HepG2 (cell line): ENCODE results near the gene CDK13.
"Not testable (repeated sequence)": the region's sequence is repeated elsewhere in the genome, so short reads cannot be mapped to it uniquely, and the experiment has no call there.

Source experiments
- RORA ChIP-seq: sonication (generic); formaldehyde crosslinking; IDR thresholded peaks from 2 replicates; pipeline ENCODE4 v1.5.0; 2020; ENCODE audit warnings: mild to moderate bottlenecking, missing genetic modification reagents, moderate library complexity
- SMARCC2 ChIP-seq: fragments of 450-650 bp; IDR thresholded peaks from 2 replicates; pipeline ENCODE4 v1.6.1; 2017; ENCODE audit warnings: antibody characterized with exemption, mild to moderate bottlenecking
- TAF1 ChIP-seq: sonication (generic); formaldehyde crosslinking; IDR thresholded peaks from 2 replicates; pipeline ENCODE4 v1.4.0; 2020; ENCODE audit warnings: missing genetic modification reagents
- ZKSCAN5 ChIP-seq: sonication (generic); formaldehyde crosslinking; IDR thresholded peaks from 2 replicates; pipeline ENCODE4 v1.5.1; 2020; ENCODE audit warnings: mild to moderate bottlenecking, missing genetic modification reagents

DNA sequence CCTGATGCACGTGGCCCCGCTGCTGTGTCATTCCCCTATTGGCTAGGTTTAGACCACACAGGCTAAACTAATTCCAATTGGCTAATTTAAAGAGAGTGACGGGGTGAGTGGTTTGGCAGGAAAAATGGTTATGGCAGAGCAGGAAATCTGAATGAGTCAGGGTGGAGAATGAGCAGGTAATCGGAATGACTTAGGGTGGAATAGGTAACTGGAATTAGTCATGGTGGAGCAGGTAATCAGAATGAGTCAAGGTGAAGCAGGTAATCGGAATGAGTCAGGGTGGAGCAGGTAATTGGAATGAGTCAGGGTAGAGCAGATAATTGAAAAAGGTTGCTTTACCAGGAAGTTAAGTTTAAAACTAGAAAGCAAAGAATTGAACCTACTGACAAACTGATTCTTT lies 191.9 kb downstream of the CDK13 start:
- TF ChIP-seq RORA (CRISPR knock-in tag); SMARCC2; ZKSCAN5; TAF1 (CRISPR knock-in tag): not testable (repeated sequence)
